HCT116 (cell line): Measurements from ENCODE around the gene TTLL11. TPM values are rescaled to one million over a fixed set of nuclear protein-coding genes. Genes with fewer than 3 reads are reported as not detected.

Experiments used
- ATAC-seq: fragments of 200-7000 bp; cut with Tn5 transposase; 2 replicates; pipeline ENCODE4 v1.9.1; 2020; ENCODE audit warnings: mild to moderate bottlenecking, moderate library complexity
- BruUV-seq: library from RNA; stranded (reverse); fragments of 400-500 nt; replicated peaks from 2 replicates; lab custom pipeline; 2021; lab: Mats Ljungman, UMichigan
- CTCF ChIA-PET: fragments of 300-600 bp; sonication (Branson Sonifier 250); formaldehyde crosslinking; loops from one replicate; lab custom pipeline; 2021; ENCODE audit warnings: antibody characterized with exemption; lab: Charles Lee
- POLR2A ChIA-PET: fragments of 300-600, 350-600 bp; sonication (Branson Sonifier 250); formaldehyde crosslinking; loops from one replicate; lab custom pipeline; 2021; ENCODE audit warnings: antibody characterized with exemption; lab: Charles Lee
- RAD21 ChIA-PET, 2 experiments: fragments of 300-600 bp; sonication (Branson Sonifier 250); formaldehyde crosslinking; loops; one replicate each; lab custom pipeline; 2023; ENCODE audit warnings: low total read pairs in 2 of 2; ENCODE audit not compliant: uncharacterized antibody in 2 of 2, unreplicated experiment in 2 of 2, low non-redundant PET in 1 of 2; lab: Charles Lee
- DNase-seq: peaks from one replicate; pipeline ENCODE4 v3.0.0-alpha.2; 2010; ENCODE audit warnings: low read depth, low spot score
- H2AFZ ChIP-seq: fragments of 200-600 bp; shearing (Covaris generic), sonication (generic); 2 replicates; pipeline ENCODE4 v1.6.1; 2017; ENCODE audit warnings: low read depth, mixed run types, mixed read lengths, antibody characterized with exemption, low read length; ENCODE audit not compliant: poor library complexity, severe bottlenecking
- H3K27ac ChIP-seq: 2 replicates; pipeline ENCODE4 v1.5.1; 2012; ENCODE audit warnings: low read depth, low read length
- H3K27me3 ChIP-seq: fragments of 200-600 bp; sonication (generic); 2 replicates; pipeline ENCODE4 v1.6.1; 2016; ENCODE audit warnings: mixed run types, low read length, mixed read lengths; ENCODE audit not compliant: insufficient read depth
- H3K36me3 ChIP-seq, 2 experiments: fragments of 200-500 bp in 1 of 2; fragments of 200-600 bp in 1 of 2; sonication (Bioruptor generic) in 1 of 2; sonication (generic) in 1 of 2; 2 replicates each; pipeline versions ENCODE4 v1.5.1 to v1.6.1; 2014 to 2016; ENCODE audit warnings: low read length in 2 of 2, inconsistent platforms in 1 of 2, mixed read lengths in 1 of 2, mixed run types in 1 of 2; ENCODE audit not compliant: insufficient read depth in 2 of 2, control insufficient read depth in 1 of 2
- H3K4me1 ChIP-seq, 2 experiments: fragments of 200-600 bp in 1 of 2; sonication (generic) in 1 of 2; 2 replicates each; pipeline versions ENCODE4 v1.5.1 to v1.6.1; 2012 to 2017; ENCODE audit warnings: low read length in 2 of 2, inconsistent platforms in 1 of 2, mild to moderate bottlenecking in 1 of 2, mixed read lengths in 1 of 2, mixed run types in 1 of 2, moderate library complexity in 1 of 2; ENCODE audit not compliant: insufficient read depth in 2 of 2, control insufficient read depth in 1 of 2
- H3K4me2 ChIP-seq: fragments of 200-600 bp; sonication (generic); 2 replicates; pipeline ENCODE4 v1.6.1; 2017; ENCODE audit warnings: mixed run types, low read length, mixed read lengths
- H3K4me3 ChIP-seq, 2 experiments: fragments of 200-600 bp in 1 of 2; sonication (generic) in 1 of 2; replicated peaks in 1 of 2; 2 replicates each; pipeline ENCODE4 v1.5.1; 2011 to 2016; ENCODE audit warnings: low read length in 2 of 2, control low read depth in 1 of 2, low read depth in 1 of 2, mild to moderate bottlenecking in 1 of 2, mixed read lengths in 1 of 2, mixed run types in 1 of 2
- H3K79me2 ChIP-seq: fragments of 200-600 bp; sonication (generic); 2 replicates; pipeline ENCODE4 v1.6.1; 2017; ENCODE audit warnings: mild to moderate bottlenecking, mixed run types, low read length, moderate library complexity, mixed read lengths; ENCODE audit not compliant: insufficient read depth
- H3K9ac ChIP-seq: fragments of 200-600 bp; sonication (generic); 2 replicates; pipeline ENCODE4 v1.6.1; 2016; ENCODE audit warnings: low read length, mixed read lengths
- H3K9me2 ChIP-seq: fragments of 200-600 bp; sonication (generic), shearing (Covaris generic); 2 replicates; pipeline ENCODE4 v1.6.1; 2017; ENCODE audit warnings: mixed run types, mild to moderate bottlenecking, moderate library complexity; ENCODE audit not compliant: insufficient read depth
- H3K9me3 ChIP-seq, 2 experiments: fragments of 200-500 bp in 1 of 2; fragments of 200-600 bp in 1 of 2; sonication (Bioruptor generic) in 1 of 2; sonication (generic) in 1 of 2; 2 replicates each; pipeline ENCODE4 v1.6.1; 2014 to 2017; ENCODE audit warnings: low read length in 2 of 2, mixed read lengths in 2 of 2, inconsistent platforms in 1 of 2, low read depth in 1 of 2, mild to moderate bottlenecking in 1 of 2, mixed run types in 1 of 2, moderate library complexity in 1 of 2; ENCODE audit not compliant: control insufficient read depth in 1 of 2, insufficient read depth in 1 of 2
- H4K20me1 ChIP-seq: fragments of 200-600 bp; sonication (generic), shearing (Covaris generic); 2 replicates; pipeline ENCODE4 v1.6.1; 2017; ENCODE audit warnings: mixed run types, mild to moderate bottlenecking, moderate library complexity; ENCODE audit not compliant: insufficient read depth
- CBX3 ChIP-seq: IDR thresholded peaks from 2 replicates; pipeline ENCODE4 v1.6.1; 2012; ENCODE audit warnings: low read depth
- CEBPB ChIP-seq: IDR thresholded peaks from 2 replicates; pipeline ENCODE4 v1.6.1; 2012; ENCODE audit warnings: low read depth
- ELF1 ChIP-seq: IDR thresholded peaks from 2 replicates; pipeline ENCODE4 v1.6.1; 2012; ENCODE audit warnings: low read depth, borderline replicate concordance
- EZH2 ChIP-seq: fragments of 200-600 bp; sonication (generic); IDR thresholded peaks from 2 replicates; pipeline ENCODE4 v1.6.1; 2017; ENCODE audit warnings: antibody characterized with exemption, mixed run types
- EZH2phosphoT487 ChIP-seq: fragments of 200-600 bp; IDR thresholded peaks from 2 replicates; pipeline ENCODE4 v1.6.1; 2018; ENCODE audit warnings: antibody characterized with exemption, borderline replicate concordance
- FOSL1 ChIP-seq: IDR thresholded peaks from 2 replicates; pipeline ENCODE4 v1.6.1; 2012; ENCODE audit warnings: low read depth
- JUND ChIP-seq: IDR thresholded peaks from 2 replicates; pipeline ENCODE4 v1.6.1; 2012
- POLR2A ChIP-seq: IDR thresholded peaks from 2 replicates; pipeline ENCODE4 v1.7.0; 2011; ENCODE audit warnings: borderline replicate concordance; ENCODE audit not compliant: insufficient read depth, insufficient read length; ENCODE audit errors: extremely low read depth
- POLR2AphosphoS5 ChIP-seq: IDR thresholded peaks from 2 replicates; pipeline ENCODE4 v1.6.1; 2011; ENCODE audit warnings: mild to moderate bottlenecking, low read depth, low read length, moderate library complexity
- RAD21 ChIP-seq: IDR thresholded peaks from 2 replicates; pipeline ENCODE4 v1.6.1; 2012; ENCODE audit warnings: low read depth, mild to moderate bottlenecking
- SIN3A ChIP-seq: IDR thresholded peaks from 2 replicates; pipeline ENCODE4 v1.6.1; 2012; ENCODE audit warnings: low read depth
- SRF ChIP-seq: IDR thresholded peaks from 2 replicates; pipeline ENCODE4 v1.6.1; 2012; ENCODE audit warnings: low read depth
- TCF7L2 ChIP-seq: IDR thresholded peaks from 2 replicates; pipeline ENCODE4 v1.7.0; 2011; ENCODE audit warnings: borderline replicate concordance, inconsistent platforms; ENCODE audit not compliant: insufficient read depth, insufficient read length; ENCODE audit errors: extremely low read depth
- YY1 ChIP-seq: IDR thresholded peaks from 2 replicates; pipeline ENCODE4 v1.6.1; 2011; ENCODE audit warnings: low read length, low read depth, moderate library complexity, mild to moderate bottlenecking; ENCODE audit not compliant: insufficient replicate concordance; ENCODE audit errors: extremely low read depth
- intact Hi-C: fragments of 100-400 bp; cut with micrococcal nuclease; formaldehyde crosslinking; loops from 2 replicates; pipeline ENCODE4 v1.10.0; 2022
- total RNA-seq: library from RNA; stranded (reverse); gene quantifications from one replicate; pipeline ENCODE4 v1.2.1, GENCODE V29; 2021; ENCODE audit not compliant: unreplicated experiment
- TF ChIP-seq, protein P1 (sequence below): IDR thresholded peaks from 2 replicates; pipeline ENCODE4 v1.6.1; 2011; ENCODE audit warnings: mild to moderate bottlenecking, low read length, moderate library complexity; ENCODE audit not compliant: insufficient replicate concordance; ENCODE audit errors: extremely low read depth
- TF ChIP-seq, protein P2 (sequence below), 3 experiments: fragments of 200-600 bp in 1 of 3; sonication (generic) in 1 of 3; IDR thresholded peaks in 2 of 3; conservative IDR thresholded peaks in 1 of 3; 2 replicates each; pipeline ENCODE4 v1.5.1; 2012 to 2017; ENCODE audit warnings: low read depth in 2 of 3, low read length in 2 of 3, antibody characterized with exemption in 1 of 3, borderline replicate concordance in 1 of 3, control low read depth in 1 of 3, mild to moderate bottlenecking in 1 of 3, mixed read lengths in 1 of 3, mixed run types in 1 of 3, moderate library complexity in 1 of 3; ENCODE audit not compliant: insufficient read depth in 1 of 3
- TF ChIP-seq, protein P3 (sequence below): IDR thresholded peaks from 2 replicates; pipeline ENCODE4 v1.6.1; 2012; ENCODE audit warnings: low read depth
- TF ChIP-seq, protein P4 (sequence below): IDR thresholded peaks from 2 replicates; pipeline ENCODE4 v1.6.1; 2012

The TTLL11 gene
- total RNA-seq, 1 experiment from 2014 or later: 2.2 TPM

DNA sequence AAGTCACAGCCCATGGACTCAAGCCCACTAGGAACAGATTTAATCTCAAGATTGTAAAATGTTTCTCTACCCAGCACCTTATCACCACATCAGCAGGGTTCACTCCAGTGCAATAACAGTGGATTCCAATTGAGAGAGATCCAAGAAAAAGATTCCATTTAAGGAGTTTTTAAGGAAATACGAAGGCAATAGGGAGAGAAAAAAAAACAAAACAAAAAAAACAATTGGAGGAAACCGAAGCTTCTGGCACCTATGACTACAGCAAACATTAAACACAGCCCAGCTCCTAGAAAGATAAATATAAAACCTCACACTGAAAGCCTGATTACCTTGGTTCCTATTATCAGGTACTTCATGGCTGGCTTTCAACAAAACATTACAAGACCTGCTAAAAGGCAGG is 249.0 kb downstream of the TTLL11 start:
- no peak for ATAC-seq
- H3K9me3 ChIP-seq: no peaks in the 10 kb centered on the region
- H3K9ac ChIP-seq: no peak overlapping the region
- H3K4me2 ChIP-seq: no peak overlapping the region
- no peaks in the 10 kb centered on the region for H3K36me3 ChIP-seq
- H4K20me1 ChIP-seq: no peaks in the 10 kb centered on the region
- intact Hi-C loops: no loop called here
- H3K79me2 ChIP-seq: no peaks in the 10 kb centered on the region
- H3K4me1 ChIP-seq: no peaks in the 10 kb centered on the region
- TF ChIP-seq ELF1 (no peak), CBX3 (no peak), YY1 (no peak), TCF7L2 (no peak), SIN3A (no peak), EZH2 (no peak), POLR2AphosphoS5 (no peak), EZH2phosphoT487 (no peak), FOSL1 (no peak), POLR2A (no peak), RAD21 (no peak), CEBPB (no peak), SRF (no peak), JUND (no peak)
- TF ChIP-seq, protein P1, sequence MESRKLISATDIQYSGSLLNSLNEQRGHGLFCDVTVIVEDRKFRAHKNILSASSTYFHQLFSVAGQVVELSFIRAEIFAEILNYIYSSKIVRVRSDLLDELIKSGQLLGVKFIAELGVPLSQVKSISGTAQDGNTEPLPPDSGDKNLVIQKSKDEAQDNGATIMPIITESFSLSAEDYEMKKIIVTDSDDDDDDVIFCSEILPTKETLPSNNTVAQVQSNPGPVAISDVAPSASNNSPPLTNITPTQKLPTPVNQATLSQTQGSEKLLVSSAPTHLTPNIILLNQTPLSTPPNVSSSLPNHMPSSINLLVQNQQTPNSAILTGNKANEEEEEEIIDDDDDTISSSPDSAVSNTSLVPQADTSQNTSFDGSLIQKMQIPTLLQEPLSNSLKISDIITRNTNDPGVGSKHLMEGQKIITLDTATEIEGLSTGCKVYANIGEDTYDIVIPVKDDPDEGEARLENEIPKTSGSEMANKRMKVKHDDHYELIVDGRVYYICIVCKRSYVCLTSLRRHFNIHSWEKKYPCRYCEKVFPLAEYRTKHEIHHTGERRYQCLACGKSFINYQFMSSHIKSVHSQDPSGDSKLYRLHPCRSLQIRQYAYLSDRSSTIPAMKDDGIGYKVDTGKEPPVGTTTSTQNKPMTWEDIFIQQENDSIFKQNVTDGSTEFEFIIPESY: no peak
- TF ChIP-seq, protein P2, sequence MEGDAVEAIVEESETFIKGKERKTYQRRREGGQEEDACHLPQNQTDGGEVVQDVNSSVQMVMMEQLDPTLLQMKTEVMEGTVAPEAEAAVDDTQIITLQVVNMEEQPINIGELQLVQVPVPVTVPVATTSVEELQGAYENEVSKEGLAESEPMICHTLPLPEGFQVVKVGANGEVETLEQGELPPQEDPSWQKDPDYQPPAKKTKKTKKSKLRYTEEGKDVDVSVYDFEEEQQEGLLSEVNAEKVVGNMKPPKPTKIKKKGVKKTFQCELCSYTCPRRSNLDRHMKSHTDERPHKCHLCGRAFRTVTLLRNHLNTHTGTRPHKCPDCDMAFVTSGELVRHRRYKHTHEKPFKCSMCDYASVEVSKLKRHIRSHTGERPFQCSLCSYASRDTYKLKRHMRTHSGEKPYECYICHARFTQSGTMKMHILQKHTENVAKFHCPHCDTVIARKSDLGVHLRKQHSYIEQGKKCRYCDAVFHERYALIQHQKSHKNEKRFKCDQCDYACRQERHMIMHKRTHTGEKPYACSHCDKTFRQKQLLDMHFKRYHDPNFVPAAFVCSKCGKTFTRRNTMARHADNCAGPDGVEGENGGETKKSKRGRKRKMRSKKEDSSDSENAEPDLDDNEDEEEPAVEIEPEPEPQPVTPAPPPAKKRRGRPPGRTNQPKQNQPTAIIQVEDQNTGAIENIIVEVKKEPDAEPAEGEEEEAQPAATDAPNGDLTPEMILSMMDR (IDR thresholded peaks at IDR 0.05 in 2 of 3, conservative IDR thresholded peaks at IDR 0.05 in 1 of 3; ENCODE audit: borderline replicate concordance in 1 of 3, insufficient read depth in 1 of 3, low read depth in 2 of 3, low read length in 2 of 3): no peak
- TF ChIP-seq, protein P3, sequence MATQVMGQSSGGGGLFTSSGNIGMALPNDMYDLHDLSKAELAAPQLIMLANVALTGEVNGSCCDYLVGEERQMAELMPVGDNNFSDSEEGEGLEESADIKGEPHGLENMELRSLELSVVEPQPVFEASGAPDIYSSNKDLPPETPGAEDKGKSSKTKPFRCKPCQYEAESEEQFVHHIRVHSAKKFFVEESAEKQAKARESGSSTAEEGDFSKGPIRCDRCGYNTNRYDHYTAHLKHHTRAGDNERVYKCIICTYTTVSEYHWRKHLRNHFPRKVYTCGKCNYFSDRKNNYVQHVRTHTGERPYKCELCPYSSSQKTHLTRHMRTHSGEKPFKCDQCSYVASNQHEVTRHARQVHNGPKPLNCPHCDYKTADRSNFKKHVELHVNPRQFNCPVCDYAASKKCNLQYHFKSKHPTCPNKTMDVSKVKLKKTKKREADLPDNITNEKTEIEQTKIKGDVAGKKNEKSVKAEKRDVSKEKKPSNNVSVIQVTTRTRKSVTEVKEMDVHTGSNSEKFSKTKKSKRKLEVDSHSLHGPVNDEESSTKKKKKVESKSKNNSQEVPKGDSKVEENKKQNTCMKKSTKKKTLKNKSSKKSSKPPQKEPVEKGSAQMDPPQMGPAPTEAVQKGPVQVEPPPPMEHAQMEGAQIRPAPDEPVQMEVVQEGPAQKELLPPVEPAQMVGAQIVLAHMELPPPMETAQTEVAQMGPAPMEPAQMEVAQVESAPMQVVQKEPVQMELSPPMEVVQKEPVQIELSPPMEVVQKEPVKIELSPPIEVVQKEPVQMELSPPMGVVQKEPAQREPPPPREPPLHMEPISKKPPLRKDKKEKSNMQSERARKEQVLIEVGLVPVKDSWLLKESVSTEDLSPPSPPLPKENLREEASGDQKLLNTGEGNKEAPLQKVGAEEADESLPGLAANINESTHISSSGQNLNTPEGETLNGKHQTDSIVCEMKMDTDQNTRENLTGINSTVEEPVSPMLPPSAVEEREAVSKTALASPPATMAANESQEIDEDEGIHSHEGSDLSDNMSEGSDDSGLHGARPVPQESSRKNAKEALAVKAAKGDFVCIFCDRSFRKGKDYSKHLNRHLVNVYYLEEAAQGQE: no peak
- TF ChIP-seq, protein P4, sequence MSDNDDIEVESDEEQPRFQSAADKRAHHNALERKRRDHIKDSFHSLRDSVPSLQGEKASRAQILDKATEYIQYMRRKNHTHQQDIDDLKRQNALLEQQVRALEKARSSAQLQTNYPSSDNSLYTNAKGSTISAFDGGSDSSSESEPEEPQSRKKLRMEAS: no peak
- TF ChIP-seq, all 23 proteins: peak for 0
- ChIA-PET POLR2A (no interaction called here), CTCF (no interaction called here), RAD21 (no interaction called here)
- no peak overlapping the region for H3K27ac ChIP-seq
- H3K27me3 ChIP-seq: no peaks in the 10 kb centered on the region
- no peaks in the 10 kb centered on the region for H3K9me2 ChIP-seq
- H2AFZ ChIP-seq: no peak overlapping the region
- DNase-seq: no peak
- H3K4me3 ChIP-seq: no peak overlapping the region
- BruUV-seq: no TSS peak
